HG03460 (cell line): ENCODE data around the gene DUSP15.
"Not testable (repeated sequence)": the region's sequence is repeated elsewhere in the genome, so short reads cannot be mapped to it uniquely, and the experiment has no call there.

Experiments used
- ATAC-seq: cut with Tn5 transposase; IDR thresholded peaks from one replicate; pipeline ENCODE4 v1.9.1; 2021; ENCODE audit not compliant: unreplicated experiment

The DUSP15 gene

GRCh38 chr20:31840906-31841816, 29.2 kb downstream of the DUSP15 start:
- no peak for ATAC-seq

- no peak for ATAC-seq
Observed at GRCh38 chr20:31839782-31840487, 30.4 kb downstream of the DUSP15 start.

GRCh38 chr20:31838646-31839292, 31.6 kb downstream of the DUSP15 start:
- ATAC-seq: no peak

GRCh38 chr20:31837896-31838397, 32.4 kb downstream of the DUSP15 start:
- no peak for ATAC-seq

GRCh38 chr20:31836853-31837608, 33.3 kb downstream of the DUSP15 start:
- ATAC-seq: no peak

- peak; percentile 74 for ATAC-seq
Observed at GRCh38 chr20:31835977-31836852, 34.1 kb downstream of the DUSP15 start.

GRCh38 chr20:31835554-31835953, 34.8 kb downstream of the DUSP15 start:
- ATAC-seq: peak; percentile 15

- ATAC-seq: no peak
Observed at GRCh38 chr20:31833931-31834521, 36.3 kb downstream of the DUSP15 start.

GRCh38 chr20:31833130-31833930, 37.0 kb downstream of the DUSP15 start:
- ATAC-seq: no peak

- ATAC-seq: no peak
Observed at GRCh38 chr20:31831771-31832306, 38.5 kb downstream of the DUSP15 start.

- ATAC-seq: no peak
Observed at GRCh38 chr20:31831211-31831610, 39.1 kb downstream of the DUSP15 start.

- ATAC-seq: no peak
Observed at GRCh38 chr20:31830406-31830981, 39.8 kb downstream of the DUSP15 start.

- no peak for ATAC-seq
Observed at GRCh38 chr20:31829731-31830130, 40.6 kb downstream of the DUSP15 start.

- ATAC-seq: not testable (repeated sequence)
Observed at GRCh38 chr20:31828016-31828415, 42.3 kb downstream of the DUSP15 start.

GRCh38 chr20:31827059-31827458, 43.3 kb downstream of the DUSP15 start:
- ATAC-seq: no peak

GRCh38 chr20:31826074-31826473, 44.3 kb downstream of the DUSP15 start:
- ATAC-seq: no peak

GRCh38 chr20:31824554-31825313, 45.6 kb downstream of the DUSP15 start:
- ATAC-seq: no peak
